GM18502 (cell line): ENCODE measurements around the gene AQP7.
"Not testable (repeated sequence)": the region's sequence is repeated elsewhere in the genome, so short reads cannot be mapped to it uniquely, and the experiment has no call there.

Experiments
- ATAC-seq: cut with Tn5 transposase; IDR thresholded peaks from one replicate; pipeline ENCODE4 v1.9.1; 2021; ENCODE audit warnings: mild to moderate bottlenecking; ENCODE audit not compliant: unreplicated experiment, poor library complexity

The AQP7 gene

DNA sequence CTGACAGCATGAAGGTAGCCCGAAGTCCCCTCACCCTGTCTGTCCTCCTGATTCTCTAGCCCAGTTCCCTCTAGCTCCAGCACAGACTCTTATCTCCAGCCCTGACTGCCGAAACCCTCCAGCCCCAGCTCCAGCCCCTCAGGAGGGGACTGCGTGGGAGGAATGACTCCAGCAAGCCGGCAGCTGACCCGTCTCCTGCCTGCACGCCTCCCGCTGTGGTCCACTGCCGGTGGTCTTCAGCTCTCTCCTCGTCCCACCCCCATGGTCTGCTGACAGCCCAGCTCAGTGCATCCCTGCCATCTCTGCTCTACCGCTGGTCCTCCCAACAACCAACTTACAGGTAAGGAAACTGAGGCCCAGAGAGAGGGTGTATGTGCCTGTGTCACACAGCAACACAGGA is 559 bp downstream of the AQP7 start:
- ATAC-seq, result not testable (repeated sequence)

DNA sequence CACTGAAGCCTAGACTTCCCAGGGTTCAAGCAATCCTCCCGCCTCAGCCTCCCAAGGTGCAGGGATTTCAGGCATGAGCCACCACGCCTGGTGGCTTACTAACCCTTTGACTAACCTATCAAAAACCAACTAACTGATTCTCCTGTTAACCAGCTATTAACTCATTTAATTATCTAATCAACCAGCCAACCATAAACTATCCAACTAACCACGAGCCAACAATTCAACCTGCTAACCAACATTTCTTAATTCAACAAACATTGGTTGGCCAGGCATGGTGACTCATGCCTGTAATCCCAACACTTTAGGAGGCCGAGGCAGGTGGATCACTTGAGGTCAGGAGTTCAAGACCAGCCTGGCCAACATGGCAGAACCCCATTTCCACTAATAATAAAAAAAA is 3.3 kb downstream of the AQP7 start:
- ATAC-seq, result not testable (repeated sequence)

DNA sequence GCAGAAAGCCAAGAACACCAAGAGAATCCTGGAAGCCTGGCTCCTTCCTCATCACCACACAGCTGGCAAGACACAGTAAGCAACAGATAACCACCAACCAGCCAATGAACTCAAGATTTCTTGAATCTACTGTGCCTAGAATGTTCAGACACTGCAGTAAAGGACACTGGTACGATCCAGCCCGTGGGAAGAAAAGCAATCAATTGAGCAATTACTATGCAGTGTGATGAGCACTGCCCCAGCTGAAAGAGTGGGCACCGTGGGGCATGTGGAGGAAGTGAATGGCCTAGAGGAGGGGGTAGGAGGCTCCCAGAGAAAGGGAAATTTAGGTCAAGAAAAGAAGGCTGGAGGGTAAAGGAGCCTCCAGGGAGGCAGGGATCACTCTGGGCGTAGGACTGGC is 4.6 kb downstream of the AQP7 start:
- ATAC-seq, result not testable (repeated sequence)

DNA sequence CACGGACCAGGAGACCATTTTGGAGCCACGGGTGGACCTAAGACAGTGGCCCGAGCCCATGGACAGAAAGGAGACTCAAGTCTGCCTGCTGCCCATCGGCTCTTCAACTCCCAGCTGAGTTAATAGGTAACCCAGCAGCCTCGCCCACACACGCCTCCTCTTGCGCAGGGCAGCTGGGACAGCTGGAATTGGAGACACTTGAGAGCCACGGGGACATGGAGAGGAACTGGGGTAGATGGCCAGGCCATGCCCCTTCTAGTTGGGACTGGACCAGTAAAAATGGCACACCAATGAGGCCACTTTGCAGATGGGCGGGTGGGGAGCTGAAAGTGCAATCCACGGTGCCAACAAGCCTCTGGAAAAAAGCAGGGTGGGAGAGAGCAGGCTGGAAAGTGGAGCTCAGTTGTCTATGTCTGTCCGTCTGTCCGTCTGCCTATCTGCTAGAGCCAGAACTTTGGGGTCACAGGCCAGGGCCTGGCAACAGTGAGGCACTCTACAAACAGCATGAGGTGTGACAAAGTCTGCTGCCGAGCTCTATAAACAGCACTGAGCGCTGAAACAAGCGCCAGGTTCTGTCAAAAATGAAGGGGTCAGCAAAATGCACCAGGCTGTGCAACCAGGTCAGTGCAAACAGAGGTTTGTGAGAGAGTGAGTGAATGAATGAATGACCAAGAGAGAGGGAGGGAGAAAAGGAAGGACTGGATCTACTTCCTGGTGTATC is 7.0 kb downstream of the AQP7 start:
- ATAC-seq, result not testable (repeated sequence)

DNA sequence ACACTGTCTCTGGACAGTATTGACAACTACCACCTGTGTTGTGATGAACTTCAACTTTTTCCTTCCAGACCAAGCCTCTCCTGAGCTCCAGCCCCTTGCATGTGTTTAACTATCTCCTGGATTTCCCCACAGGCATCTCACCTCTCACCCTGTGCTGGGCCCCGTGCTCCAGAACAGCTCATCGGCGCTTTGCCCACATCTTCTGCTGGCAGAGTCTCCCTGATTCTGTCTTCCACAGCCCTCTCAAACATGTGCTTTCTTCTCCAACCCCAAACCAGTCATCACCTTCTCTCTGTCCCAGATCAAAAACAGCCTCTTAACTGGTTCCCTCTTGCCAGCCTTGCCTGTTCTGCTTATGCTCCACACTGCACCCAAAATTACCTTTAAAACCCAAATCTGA is 8.4 kb downstream of the AQP7 start:
- ATAC-seq, result not testable (repeated sequence)

DNA sequence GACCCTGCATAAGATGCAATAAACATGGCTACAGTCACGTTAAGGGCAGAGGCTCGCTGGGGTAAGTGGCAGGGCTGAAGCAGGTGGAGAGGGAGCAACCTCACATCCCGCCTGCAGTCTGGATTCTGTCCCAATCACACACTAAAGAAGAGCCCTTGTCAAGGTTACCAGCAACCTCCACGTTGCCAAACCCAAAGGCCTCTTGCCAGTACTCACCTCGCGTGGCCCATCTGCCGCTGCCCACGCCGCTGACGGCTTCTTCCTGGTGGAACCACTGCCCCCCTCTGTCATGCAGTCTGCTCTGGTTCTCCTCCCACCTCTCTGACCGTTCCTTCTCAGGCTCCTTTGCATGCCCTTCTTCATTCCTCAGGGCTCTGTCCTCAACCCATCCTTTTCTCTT is 8.8 kb downstream of the AQP7 start:
- no peak for ATAC-seq

DNA sequence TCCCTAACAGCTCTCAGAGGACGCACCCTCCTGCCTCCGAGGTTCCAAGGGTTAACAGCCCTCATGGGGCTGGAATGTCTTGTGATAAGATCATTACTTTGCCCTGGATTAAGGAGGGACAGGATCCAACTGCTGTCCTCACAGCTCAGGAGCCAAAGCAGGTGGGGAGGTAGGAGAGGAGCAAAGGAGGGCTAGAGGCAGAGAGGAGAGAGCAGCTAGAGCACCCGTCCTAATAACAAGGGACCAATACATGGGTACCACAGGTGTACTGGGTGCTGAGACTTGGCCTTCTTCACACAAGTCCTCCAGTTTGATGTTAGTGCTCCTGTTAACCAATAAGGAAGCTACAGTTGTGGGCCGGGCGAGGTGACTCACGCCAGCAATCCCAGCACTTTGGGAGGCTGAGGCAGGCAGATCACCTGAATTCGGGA is 9.8 kb downstream of the AQP7 start:
- not testable (repeated sequence) for ATAC-seq

DNA sequence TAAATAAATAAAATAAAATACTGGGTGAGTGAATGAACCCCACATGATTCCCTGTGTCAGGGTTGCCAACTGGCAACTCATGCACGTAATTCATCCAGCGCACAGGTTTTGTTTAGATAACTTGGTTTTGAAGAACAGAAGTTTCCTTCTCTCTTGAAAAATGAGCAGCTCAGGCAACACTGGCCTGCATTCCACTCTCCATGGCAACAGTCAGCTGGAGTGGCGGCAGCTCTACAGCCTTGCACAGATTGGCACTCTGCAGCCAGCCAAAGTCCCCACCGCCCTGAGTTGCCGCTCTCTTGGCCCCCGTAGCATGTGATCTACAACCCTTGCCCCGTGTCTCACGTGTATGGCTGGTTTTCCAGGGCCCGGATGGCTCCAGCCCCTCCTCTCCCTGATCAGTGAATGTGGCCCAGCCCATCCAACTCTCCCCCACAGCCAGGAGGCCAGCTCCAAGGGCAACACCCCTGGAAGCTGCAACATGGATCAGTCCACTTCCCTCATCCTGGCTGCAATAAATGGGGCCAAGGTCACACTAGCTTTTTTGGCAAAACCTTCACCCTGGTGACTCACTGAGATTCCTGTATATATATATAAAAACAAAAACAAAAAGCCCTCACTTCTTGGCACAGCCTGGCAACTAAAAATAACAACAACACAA is 11.1 kb downstream of the AQP7 start:
- not testable (repeated sequence) for ATAC-seq

DNA sequence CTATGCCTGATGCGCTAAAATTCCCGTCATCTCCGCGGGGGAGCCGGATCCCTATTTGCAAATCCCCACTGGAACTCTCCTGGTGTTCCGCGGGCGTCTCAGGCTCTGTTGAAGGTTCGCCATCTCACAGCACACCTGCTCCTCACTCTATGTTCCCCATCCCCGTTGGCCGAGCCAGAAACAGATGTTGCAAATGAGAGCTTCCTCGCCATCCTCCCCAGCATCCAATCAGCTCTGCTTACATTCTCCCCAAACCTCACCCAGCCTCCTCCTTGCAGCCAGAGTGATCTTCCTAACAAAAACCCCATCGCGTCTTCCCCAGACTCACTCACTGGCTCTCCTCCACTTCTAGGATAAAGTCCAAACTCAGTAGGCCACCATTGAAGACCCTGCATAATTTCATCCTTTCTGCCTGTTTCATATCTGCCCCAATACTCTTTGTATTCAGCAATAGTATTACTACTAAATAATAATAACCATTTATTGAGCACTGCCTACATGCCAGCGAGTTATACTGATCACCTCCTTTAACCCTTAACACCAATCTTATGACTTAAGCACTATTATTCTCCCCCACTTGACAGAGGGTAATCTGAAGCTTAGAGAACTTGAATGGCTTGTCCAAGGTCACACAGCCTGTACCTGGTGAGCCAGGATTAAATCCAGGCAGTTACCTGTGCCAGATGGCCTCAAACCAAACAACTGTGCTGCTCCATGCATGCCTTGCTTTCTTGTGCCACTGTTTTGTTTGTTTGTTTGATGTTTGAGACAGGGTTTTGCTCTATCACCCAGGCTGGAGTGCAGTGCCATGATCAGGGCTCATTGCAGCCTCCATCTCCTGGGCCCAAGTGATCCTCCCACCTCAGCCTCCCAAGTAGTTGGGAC is 14.0 kb downstream of the AQP7 start:
- ATAC-seq, result no peak

DNA sequence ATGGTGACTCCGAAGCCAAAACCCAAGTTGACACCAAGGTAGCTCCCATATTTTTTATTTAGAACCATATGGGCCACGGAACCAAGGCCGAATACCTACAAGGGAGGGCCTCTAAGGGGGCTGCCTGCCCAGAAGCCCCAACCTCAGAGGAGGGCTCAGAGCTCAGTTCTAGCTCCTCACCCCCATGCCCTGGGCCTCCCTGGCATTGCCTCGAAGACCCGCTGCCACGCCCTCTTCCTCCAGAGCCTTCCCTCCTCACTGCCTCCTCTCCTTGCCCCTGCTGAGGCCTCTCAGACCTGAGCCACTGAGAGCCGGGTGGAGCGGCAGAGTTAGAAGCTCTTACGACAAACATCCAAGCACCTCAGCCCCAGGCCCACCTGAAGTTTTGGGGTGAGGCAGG is 15.4 kb downstream of the AQP7 start:
- not testable (repeated sequence) for ATAC-seq

DNA sequence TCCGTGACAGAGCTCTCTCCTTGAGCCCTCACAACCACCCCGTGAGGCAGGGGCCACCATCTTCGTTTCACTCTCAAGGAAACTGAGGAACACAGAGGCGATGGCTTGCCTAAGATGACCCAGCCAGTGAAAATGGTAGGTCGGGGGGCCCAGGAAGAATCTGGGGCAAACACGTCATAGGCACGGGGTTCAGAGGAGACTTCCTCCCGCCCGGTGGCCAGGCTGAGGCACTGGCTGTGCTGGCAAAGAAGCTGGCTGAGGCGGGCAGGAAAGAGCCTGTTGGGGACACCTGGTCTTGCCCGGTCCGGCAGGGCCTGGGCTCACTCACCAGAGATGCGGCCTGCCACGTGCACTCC is 15.7 kb downstream of the AQP7 start:
- ATAC-seq, result not testable (repeated sequence)

DNA sequence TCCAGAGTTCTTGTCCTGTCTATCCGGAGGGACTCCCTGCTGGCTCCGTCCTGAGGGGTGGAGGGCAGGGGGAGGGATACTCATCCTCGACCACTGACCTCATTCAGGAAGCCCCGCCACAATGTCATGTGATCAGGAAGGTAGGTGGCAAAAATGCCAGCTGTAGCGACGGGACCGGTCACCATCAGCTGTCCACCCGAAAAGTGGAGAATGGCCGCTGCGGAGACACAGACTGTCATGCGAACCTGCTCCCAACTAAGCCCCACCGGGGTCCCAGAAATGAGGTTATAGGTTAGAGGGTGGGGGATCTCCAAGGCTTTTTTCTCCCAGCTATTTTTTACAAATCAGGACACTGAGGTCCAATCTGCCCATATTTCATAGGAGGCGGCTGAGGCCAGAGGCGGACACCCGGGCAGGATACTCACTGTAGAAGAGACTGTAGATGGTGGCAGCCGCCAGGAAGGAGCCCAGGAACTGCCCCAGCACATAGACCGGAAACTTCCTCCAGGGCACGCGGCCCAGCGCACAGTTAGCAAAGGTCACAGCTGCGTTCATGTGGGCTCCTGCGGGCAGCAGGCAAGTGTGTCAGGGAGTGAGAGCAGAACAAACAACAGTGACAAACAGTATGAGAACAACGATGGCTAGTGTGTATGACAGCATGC is 16.3 kb downstream of the AQP7 start:
- not testable (repeated sequence) for ATAC-seq

DNA sequence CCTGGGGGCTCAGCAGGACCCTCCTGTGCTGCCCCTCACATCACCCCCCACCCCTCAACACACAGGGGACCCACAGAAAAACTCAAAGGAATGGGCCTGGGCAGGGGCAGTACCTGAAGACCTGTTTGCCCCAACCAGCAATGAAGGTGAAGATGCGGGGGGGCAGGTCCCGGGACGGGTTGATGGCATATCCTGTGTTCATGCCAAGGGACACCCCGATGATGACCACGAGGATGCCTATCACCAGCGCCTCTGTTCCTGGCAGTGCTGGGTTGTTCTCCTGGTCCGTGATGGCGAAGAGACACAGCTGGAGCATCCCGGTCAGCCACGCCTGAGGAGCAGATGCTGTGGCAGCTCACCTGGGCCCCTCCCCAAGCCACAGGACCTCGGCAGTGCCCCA is 16.8 kb downstream of the AQP7 start:
- not testable (repeated sequence) for ATAC-seq

DNA sequence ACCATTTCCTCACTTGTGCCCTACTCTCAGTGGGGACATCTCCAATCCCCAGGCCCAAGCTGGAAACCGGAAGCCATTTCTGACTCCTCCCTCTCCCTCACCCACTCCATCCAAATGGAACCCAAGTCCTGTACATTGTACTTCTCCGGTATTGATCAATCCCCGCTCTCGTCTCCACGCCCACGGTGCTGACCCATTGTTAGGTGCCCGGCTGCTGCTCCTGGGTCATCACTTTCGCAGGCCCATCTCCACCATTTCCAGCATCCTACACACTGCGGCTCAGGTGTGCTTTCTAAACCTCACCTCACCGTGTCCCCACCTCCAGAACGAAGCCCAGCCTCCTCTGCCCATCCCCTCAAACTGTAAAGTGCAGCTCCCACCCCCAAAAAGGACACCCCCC is 19.0 kb downstream of the AQP7 start:
- ATAC-seq, result not testable (repeated sequence)

DNA sequence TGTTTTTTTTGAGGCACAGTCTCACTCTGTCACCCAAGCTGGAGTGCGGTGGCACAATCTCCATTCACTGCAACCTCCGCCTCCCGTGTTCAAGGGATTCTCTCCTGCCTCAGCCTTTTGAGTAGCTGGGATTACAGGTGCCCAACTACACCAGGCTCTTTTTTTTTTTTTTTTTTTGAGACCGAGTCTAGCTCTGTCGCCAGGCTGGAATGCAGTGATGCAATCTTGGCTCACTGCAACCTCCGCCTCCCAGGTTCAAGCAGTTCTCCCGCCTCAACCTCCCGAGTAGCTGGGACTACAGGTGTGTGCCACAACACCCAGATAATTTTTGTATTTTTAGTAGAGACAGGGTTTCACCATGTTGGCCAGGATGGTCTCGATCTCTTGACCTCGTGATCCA is 20.0 kb downstream of the AQP7 start:
- ATAC-seq, result not testable (repeated sequence)

DNA sequence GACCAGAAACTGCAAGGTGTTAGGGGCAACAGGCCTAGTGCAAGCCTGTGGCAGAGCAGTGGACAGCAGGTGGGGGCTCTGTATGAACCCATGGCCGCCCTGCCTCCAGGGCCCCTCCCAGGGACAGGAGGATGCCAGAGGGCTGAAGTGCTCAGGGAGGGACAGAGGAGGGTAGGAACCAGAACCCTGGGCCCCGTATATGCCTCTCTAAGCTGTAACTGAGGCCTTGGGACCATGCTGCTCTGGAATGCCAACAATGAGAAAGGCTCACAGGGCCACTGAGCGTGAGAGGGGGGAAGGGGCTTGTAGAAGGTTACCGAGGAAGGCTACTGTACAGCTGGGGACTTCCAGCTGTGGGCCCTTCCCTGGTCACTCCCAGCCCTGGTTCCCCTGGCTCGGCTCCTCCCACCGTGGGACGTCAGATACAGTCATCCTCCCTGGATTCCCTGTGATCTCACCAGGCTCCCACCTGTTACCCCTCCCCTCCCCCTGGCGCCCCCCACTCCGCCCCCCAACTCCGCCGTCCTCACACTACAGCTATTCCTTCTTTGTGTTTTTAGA is 21.1 kb downstream of the AQP7 start:
- no peak for ATAC-seq

DNA sequence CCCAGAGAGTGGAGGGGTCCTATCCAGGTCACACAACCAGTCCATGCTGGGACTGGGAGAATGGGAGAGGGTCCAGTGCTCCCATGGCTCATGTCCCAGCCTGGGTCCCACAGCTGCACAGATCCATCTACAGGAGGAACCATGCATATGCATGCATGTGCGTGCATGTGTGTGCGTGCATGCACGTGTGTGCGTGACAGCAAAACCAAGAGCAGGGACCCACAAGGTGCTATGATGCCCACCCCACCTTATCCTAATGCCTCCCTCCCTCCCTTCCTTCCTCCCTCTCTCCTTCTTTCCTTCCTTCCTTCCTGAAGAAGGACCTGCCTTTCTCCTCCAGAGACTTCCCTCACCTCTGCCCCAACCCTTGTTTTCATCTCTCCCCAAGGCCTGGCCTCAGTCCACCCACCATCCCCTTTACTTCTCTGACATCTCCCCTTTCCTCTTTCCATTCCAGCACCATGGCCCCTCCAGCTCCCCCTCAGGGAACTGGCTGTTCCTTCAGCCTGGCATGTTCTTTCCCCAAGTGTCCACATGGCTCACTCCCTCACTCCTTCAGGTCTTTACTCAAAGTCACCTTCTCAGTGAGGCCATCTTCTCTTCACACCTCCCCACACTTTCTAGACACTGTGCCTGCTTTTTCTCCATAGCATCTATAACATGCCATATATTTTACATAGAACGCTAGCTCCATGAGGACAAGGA is 21.8 kb downstream of the AQP7 start:
- no peak for ATAC-seq

DNA sequence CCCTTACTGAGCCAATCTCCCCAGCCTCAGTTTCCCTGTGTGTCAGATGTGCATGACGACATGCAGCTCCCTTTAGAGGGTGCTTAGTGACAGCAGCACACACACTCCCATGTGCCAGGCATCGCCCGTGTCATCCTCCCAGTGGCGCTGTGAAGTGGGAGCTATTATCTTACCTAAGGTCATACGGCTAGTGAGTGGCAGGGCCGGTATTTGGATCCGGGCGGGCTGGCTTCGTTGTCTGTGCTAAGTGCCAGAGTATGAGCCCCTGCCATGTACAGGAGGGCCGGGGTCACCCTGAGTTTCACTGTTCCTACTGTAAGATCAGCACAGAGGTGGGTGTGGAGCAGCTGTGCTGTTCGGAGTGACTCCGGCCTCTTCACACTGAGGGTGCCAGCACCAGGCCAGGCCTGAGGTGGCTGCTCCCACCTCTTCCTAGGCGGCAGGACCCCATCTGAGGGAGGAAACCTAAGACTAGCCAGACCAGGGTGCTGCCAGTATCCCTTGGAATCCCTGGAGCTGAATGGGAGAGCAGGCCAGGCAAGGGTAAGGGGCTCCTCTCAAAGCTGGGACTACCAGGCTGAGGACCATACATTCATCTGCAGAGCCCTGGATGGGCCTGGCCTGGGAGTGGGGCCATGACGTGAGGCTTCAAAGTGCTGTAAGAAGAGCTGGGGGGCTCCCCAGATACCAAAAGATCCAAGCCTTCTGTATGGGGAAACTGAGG is 22.5 kb downstream of the AQP7 start:
- ATAC-seq, result no peak
